Placental epithelial cell (primary cell): ENCODE data around the gene YJU2. TPM values are rescaled to one million over a fixed set of nuclear protein-coding genes. Genes with fewer than 3 reads are reported as not detected.

Experiments
- total RNA-seq: library from RNA; depleted of rRNA; stranded (reverse); fragments of >200 nt; gene quantifications from 2 replicates; pipeline ENCODE4 v1.2.3, GENCODE V29; 2012

Gene YJU2
- total RNA-seq: 18.8 and 22.1 TPM in 2 replicates

GRCh38 chr19:4246767-4247593 is at the start of gene YJU2:
YJU2 (plus strand) TSS chr19:4247080; CDS start chr19:4247147, 67 bp downstream.

GRCh38 chr19:4229179-4229931 is 17.5 kb upstream of the YJU2 start, which contains the start of gene EBI3:
EBI3 (plus strand) TSS chr19:4229523; CDS start chr19:4229551, 28 bp downstream.

GRCh38 chr19:4278419-4279266 is 31.8 kb downstream of the YJU2 start, which contains the start of gene SHD:
SHD (plus strand) TSS chr19:4279266; CDS start chr19:4280064, 798 bp downstream.

GRCh38 chr19:4302243-4302640 is 55.4 kb downstream of the YJU2 start, which contains the start of gene TMIGD2:
TMIGD2 (minus strand) TSS chr19:4302389; CDS start chr19:4302385, 4 bp downstream.

GRCh38 chr19:4304538-4305256 is 57.8 kb downstream of the YJU2 start, which contains the start of gene FSD1:
FSD1 (plus strand) TSS chr19:4304598; CDS start chr19:4304747, 149 bp downstream.

Other genes starting within 250 kb of the YJU2 start
- 23.2 and 33.8 TPM in 2 replicates for gene PIAS4, start 239.3 kb upstream of the YJU2 start, total RNA-seq
- 22.8 and 46.5 TPM in 2 replicates for gene ZBTB7A, start 180.2 kb upstream of the YJU2 start, total RNA-seq
- 157 and 205 TPM in 2 replicates for gene MAP2K2, start 123.0 kb upstream of the YJU2 start, total RNA-seq
- not detected in 2 replicates for gene CREB3L3, start 93.4 kb upstream of the YJU2 start, total RNA-seq
- gene SIRT6, start 64.5 kb upstream of the YJU2 start, total RNA-seq: 11.0 and 18.0 TPM in 2 replicates
- 1.1 and 2.0 TPM in 2 replicates for gene ANKRD24, start 64.4 kb upstream of the YJU2 start, total RNA-seq
- 0.79 and 1.2 TPM in 2 replicates for gene EBI3, start 17.6 kb upstream of the YJU2 start, total RNA-seq
- not detected in 2 replicates for gene SHD, start 32.2 kb downstream of the YJU2 start, total RNA-seq
- not detected in 2 replicates for gene TMIGD2, start 55.3 kb downstream of the YJU2 start, total RNA-seq
- 1.7 TPM in 1 of 2 replicates, not detected in the other for gene FSD1, start 57.5 kb downstream of the YJU2 start, total RNA-seq
- 51.0 and 60.1 TPM in 2 replicates for gene STAP2, start 91.7 kb downstream of the YJU2 start, total RNA-seq
- 9.1 and 14.9 TPM in 2 replicates for gene MPND, start 96.5 kb downstream of the YJU2 start, total RNA-seq
- gene SH3GL1, start 153.5 kb downstream of the YJU2 start, total RNA-seq: 37.3 and 78.5 TPM in 2 replicates
- 4.7 and 13.0 TPM in 2 replicates for gene CHAF1A, start 155.6 kb downstream of the YJU2 start, total RNA-seq
- gene UBXN6, start 210.7 kb downstream of the YJU2 start, total RNA-seq: 112 and 115 TPM in 2 replicates
- gene HDGFL2, start 225.2 kb downstream of the YJU2 start, total RNA-seq: 48.4 and 57.3 TPM in 2 replicates